ENCODE results near the gene UMPS.

Gene UMPS

DNA sequence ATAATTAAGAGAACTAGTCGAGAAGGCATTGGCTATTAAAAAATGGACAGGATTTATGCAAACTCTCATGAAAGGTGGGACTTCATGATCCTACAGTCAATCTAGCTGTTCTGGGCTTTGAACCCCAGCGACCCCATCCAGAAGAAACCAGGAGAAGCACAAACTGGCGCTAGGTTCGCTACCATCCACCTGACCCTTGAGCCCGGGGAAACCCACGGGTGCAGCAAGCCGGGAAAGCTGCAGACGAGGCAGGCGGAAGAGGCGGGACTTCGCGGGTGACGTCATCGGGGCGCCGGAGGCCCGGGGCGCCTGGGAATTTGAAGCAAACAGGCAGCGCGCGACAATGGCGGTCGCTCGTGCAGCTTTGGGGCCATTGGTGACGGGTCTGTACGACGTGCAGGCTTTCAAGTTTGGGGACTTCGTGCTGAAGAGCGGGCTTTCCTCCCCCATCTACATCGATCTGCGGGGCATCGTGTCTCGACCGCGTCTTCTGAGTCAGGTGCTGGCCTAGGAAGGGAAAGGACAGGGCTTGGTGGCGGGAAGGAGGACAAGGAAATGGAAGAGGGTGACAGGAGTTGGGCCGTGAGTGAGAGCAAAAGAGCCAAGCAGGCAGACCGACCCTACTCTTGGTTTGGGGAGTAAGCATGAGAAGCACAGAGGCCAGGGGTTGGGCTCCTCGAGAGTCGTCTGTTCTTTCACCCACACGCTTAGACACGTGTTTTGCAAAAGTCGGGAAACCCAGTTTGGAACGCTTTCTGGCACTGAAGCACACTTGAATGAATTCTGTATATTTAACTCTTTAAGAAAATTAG is at the start of gene UMPS (continued):
- TF ChIP-seq ZBTB11 (tag by site-specific recombination; conservative IDR thresholded peaks at IDR 0.05; ENCODE audit: low read depth): peak; percentile 81
- TF ChIP-seq ZEB2 (tag by site-specific recombination; IDR thresholded peaks at IDR 0.05): 0 out of 2 replicates have a peak, but pooled peaks have one; percentile 32
- TF ChIP-seq ZNF610 (tag by site-specific recombination; IDR thresholded peaks at IDR 0.05; ENCODE audit: borderline replicate concordance): 0 out of 2 replicates have a peak, but pooled peaks have one; percentile 31
- TF ChIP-seq ZBTB21 (tag by site-specific recombination; IDR thresholded peaks at IDR 0.05): peak; percentile 91
- no peak for TF ChIP-seq ZNF521 (tag by site-specific recombination; IDR thresholded peaks at IDR 0.05)
- TF ChIP-seq ZNF626 (tag by site-specific recombination; IDR thresholded peaks at IDR 0.05): no peak
- no peak for TF ChIP-seq ZNF510 (tag by site-specific recombination; IDR thresholded peaks at IDR 0.05; ENCODE audit: insufficient replicate concordance)
- TF ChIP-seq ZNF548 (tag by site-specific recombination; IDR thresholded peaks at IDR 0.05): no peak
- TF ChIP-seq ZNF223 (tag by site-specific recombination; IDR thresholded peaks at IDR 0.05): no peak
- no peak for TF ChIP-seq BCL11B (tag by site-specific recombination; IDR thresholded peaks at IDR 0.05; ENCODE audit: low read depth)
- TF ChIP-seq YY2 (tag by site-specific recombination; IDR thresholded peaks at IDR 0.05): peak; percentile 93
- no peak for TF ChIP-seq ZNF354C (tag by site-specific recombination; IDR thresholded peaks at IDR 0.05; ENCODE audit: borderline replicate concordance, low read depth)
- no peak for TF ChIP-seq ZNF768 (tag by site-specific recombination; IDR thresholded peaks at IDR 0.05)
- TF ChIP-seq ZNF48 (tag by site-specific recombination; IDR thresholded peaks at IDR 0.05): no peak
- TF ChIP-seq TRIM28 (IDR thresholded peaks at IDR 0.05; ENCODE audit: borderline replicate concordance, low read length): peak; percentile 65; the same call in 1 of the 2 replicates
- TF ChIP-seq, protein P1, sequence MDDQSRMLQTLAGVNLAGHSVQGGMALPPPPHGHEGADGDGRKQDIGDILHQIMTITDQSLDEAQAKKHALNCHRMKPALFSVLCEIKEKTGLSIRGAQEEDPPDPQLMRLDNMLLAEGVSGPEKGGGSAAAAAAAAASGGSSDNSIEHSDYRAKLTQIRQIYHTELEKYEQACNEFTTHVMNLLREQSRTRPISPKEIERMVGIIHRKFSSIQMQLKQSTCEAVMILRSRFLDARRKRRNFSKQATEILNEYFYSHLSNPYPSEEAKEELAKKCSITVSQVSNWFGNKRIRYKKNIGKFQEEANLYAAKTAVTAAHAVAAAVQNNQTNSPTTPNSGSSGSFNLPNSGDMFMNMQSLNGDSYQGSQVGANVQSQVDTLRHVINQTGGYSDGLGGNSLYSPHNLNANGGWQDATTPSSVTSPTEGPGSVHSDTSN (CRISPR knock-in tag; IDR thresholded peaks at IDR 0.05): no peak
- no peak for TF ChIP-seq ZNF791 (tag by site-specific recombination; IDR thresholded peaks at IDR 0.05)
- TF ChIP-seq GLI4 (tag by site-specific recombination; IDR thresholded peaks at IDR 0.05): no peak
- TF ChIP-seq ZNF26 (tag by site-specific recombination; IDR thresholded peaks at IDR 0.05): no peak
- 0 out of 2 replicates have a peak, but pooled peaks have one; percentile 16 for TF ChIP-seq FEZF1 (tag by site-specific recombination; IDR thresholded peaks at IDR 0.05)
- peak; percentile 32; the same call in 1 of the 2 replicates for TF ChIP-seq ZNF580 (tag by site-specific recombination; IDR thresholded peaks at IDR 0.05)
- TF ChIP-seq, protein P2, sequence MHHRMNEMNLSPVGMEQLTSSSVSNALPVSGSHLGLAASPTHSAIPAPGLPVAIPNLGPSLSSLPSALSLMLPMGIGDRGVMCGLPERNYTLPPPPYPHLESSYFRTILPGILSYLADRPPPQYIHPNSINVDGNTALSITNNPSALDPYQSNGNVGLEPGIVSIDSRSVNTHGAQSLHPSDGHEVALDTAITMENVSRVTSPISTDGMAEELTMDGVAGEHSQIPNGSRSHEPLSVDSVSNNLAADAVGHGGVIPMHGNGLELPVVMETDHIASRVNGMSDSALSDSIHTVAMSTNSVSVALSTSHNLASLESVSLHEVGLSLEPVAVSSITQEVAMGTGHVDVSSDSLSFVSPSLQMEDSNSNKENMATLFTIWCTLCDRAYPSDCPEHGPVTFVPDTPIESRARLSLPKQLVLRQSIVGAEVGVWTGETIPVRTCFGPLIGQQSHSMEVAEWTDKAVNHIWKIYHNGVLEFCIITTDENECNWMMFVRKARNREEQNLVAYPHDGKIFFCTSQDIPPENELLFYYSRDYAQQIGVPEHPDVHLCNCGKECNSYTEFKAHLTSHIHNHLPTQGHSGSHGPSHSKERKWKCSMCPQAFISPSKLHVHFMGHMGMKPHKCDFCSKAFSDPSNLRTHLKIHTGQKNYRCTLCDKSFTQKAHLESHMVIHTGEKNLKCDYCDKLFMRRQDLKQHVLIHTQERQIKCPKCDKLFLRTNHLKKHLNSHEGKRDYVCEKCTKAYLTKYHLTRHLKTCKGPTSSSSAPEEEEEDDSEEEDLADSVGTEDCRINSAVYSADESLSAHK (tag by site-specific recombination; IDR thresholded peaks at IDR 0.05): no peak
- TF ChIP-seq ZNF19 (tag by site-specific recombination; IDR thresholded peaks at IDR 0.05; ENCODE audit: low read depth): no peak
- TF ChIP-seq KLF16 (tag by site-specific recombination; IDR thresholded peaks at IDR 0.05): peak; percentile 59; the same call in 1 of the 2 replicates
- no peak for TF ChIP-seq KLF9 (tag by site-specific recombination; IDR thresholded peaks at IDR 0.05; ENCODE audit: low read depth)
- no peak for TF ChIP-seq HOXD13 (CRISPR knock-in tag; IDR thresholded peaks at IDR 0.05; ENCODE audit: borderline replicate concordance)
- no peak for TF ChIP-seq SALL2 (tag by site-specific recombination; IDR thresholded peaks at IDR 0.05; ENCODE audit: borderline replicate concordance)
- no peak for TF ChIP-seq KLF7 (tag by site-specific recombination; IDR thresholded peaks at IDR 0.05; ENCODE audit: borderline replicate concordance)
- TF ChIP-seq ZNF549 (tag by site-specific recombination; IDR thresholded peaks at IDR 0.05): no peak
- no peak for TF ChIP-seq ZSCAN30 (tag by site-specific recombination; IDR thresholded peaks at IDR 0.05)
- no peak for TF ChIP-seq MYNN (tag by site-specific recombination; IDR thresholded peaks at IDR 0.05; ENCODE audit: borderline replicate concordance)

Measured in HEK293 (cell line).